Hindlimb muscle (tissue), 1 donor: ENCODE measurements around the gene TNFSF8. TPM values are rescaled to one million over a fixed set of nuclear protein-coding genes. Genes with fewer than 3 reads are reported as not detected.

ENCODE experiments used
- DNase-seq: peaks from one replicate; pipeline ENCODE4 v3.0.0-alpha.2; 2013
- polyA plus RNA-seq: library from polyadenylated mRNA; unstranded; fragments of 120-200 nt; gene quantifications from one replicate; pipeline ENCODE4 v1.2.1, GENCODE V29; 2013; ENCODE audit not compliant: insufficient read length

Gene TNFSF8
- 0.65 TPM for polyA plus RNA-seq

- no peak for DNase-seq
Observed at GRCh38 chr9:114930056-114930812, at the start of gene TNFSF8. Gene TNFSF8 (minus strand): TSS chr9:114930591. CDS start chr9:114930303, 288 bp downstream.

DNA sequence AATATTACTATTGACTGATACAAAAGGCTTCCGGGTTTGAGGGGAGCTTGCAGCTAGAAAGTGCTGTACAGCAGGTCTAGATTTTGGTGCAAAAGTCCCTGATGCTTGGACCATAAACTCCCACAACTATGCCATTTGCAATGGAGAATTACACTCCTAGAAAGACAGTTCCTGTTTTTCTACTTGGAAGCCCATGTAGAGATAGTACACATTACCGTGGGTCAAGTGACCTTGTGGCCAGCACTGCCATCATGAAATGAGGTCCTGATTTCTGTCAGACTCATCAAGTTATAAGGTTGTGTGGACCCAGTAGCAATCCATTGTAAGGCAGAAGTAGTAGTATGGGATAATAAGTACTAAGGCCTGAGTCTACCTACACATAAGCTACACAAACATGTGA is 42.8 kb upstream of the TNFSF8 start:
- DNase-seq = no peak

GRCh38 chr9:114972510-114973136 is 42.2 kb upstream of the TNFSF8 start:
- DNase-seq = no peak

- no peak for DNase-seq
Observed at GRCh38 chr9:114969269-114969668, 38.9 kb upstream of the TNFSF8 start.

DNA sequence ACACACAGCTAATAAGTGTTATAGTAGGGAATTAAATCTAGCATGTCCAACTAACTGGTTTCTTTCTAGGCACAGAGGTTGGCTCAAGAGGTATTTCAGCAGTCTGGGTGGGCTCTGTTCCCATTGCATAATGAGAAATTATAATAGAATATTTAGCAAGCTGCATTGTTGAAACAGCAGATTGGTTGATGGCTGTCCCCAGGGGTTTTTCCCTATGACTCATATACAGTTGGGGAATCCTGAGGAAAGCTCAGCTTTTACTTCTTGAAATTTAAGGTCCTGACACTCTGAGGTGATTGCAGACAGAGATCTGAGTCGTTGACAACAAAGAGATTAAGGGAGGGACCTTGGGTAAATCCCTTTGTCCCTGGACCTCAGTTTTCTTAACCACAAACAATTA is 38.3 kb upstream of the TNFSF8 start:
- no peak for DNase-seq

DNA sequence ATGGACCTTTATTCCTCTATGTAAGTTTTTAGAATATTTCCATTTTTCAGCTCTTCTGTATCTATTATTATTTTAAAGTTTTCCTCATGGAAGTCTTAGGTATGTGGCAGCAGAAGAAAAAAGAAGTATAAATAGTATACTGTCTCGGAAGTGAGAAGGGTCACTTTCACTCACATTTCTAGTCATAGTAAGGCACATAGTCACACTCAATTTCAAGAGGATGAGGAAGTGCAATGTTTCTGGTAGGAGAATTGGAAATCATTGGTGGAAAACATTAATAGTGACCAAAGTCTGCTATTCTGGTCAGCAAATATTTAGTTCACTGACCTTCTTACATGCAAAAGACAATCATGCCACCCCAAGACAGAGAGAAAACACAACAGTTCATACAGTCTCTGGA is 35.2 kb upstream of the TNFSF8 start:
- no peak for DNase-seq

DNA sequence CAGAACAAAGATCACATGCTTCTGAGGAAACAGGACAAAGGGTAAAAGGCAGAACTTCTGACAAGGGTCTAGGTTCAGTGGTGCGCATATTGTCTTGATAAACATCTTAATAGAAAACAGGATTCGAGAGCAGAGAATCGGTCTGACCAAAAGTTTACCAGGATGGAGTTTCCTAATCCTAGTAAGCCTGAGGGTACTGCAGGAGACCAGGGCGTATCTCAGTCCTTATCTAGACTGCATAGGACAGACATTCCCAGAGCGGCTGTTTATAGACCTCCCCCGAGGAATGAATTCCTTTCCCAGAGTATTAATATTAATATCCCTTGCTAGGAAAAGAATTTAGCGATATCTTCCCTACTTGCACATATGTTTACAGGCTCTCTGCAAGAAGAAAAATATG is 32.4 kb upstream of the TNFSF8 start:
- DNase-seq = no peak

DNA sequence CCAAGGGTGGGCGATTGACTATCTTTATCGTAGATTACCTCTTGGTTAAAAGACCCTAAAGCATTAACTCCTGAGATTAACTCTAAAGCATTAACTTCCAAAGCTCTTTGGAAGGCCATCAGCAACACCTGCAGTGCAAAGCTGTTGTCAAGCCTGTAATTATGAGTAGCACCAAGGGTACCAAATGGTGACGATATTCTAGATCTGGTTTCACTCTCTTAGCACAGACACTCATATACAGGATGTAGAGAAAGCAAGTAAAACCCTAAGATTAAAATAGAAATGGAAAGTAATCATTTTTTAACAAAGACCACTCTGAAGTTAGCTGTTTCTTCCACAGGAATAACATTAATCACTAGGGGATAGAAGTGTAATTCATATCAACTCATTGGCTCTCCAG is 29.9 kb upstream of the TNFSF8 start:
- no peak for DNase-seq

GRCh38 chr9:114958844-114959235 is 28.4 kb upstream of the TNFSF8 start:
- DNase-seq = no peak

DNA sequence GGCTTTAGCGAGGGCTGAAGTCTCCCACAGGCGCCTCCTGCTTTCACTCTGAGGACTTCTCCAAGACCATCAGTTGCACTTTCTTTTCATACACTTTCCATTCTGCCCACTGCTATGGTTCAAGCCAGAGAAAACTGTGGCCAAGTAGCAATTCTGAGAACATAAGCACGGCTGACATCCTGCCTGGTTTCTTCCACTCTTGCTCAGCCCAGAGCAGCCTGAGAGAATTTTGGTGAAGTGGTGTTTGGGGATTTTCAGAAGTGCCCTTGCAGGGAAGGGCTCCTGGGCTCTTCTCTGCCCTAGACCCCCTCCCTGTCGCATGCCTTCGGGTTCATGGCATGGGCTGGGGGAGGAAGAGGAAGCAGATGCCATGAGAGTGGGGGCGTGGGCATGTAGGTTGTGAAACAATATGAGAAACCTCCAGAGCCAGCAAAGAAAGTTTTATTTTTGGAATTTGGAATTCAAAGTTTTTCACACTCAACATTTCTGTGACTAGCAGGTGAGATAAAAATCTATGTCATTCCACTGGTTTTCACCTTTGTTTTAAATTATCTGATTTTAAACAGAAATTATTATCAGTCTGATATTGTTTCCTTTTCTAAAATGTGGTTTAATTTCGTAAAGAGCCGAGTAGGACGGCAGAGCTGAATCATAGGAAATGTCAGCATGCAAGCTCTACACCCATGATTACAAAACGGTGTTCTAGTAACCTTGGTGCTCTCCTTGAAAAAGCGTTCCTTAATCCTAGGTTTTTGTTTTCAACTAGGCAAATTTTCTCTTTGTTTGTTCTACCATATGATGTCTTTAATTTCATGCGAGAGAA is 27.8 kb upstream of the TNFSF8 start:
- DNase-seq = no peak

- DNase-seq = no peak
Observed at GRCh38 chr9:114957558-114957957, 27.2 kb upstream of the TNFSF8 start.

GRCh38 chr9:114954956-114955582 is 24.7 kb upstream of the TNFSF8 start:
- no peak for DNase-seq

DNA sequence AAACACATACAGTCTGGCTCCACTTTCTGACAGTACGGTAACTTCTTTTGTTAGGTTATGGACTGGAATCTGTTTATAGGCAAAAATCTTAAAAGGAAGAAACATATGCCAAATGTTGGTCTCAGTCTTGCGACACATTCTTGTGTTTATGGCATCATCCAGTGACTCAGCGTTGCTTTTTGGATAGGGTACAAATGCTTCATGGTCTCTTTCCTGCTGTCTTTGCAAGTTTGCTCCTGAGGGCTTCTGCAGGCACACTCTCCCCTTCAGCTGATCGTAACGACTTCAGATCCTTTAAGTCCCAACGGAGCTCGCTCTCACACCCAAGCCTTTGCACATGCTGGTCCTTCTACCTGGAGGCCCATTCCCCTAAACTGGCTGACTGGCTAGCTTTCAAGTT is 23.6 kb upstream of the TNFSF8 start:
- DNase-seq = no peak

GRCh38 chr9:114953046-114953445 is 22.7 kb upstream of the TNFSF8 start:
- no peak for DNase-seq

- DNase-seq = no peak
Observed at GRCh38 chr9:114950761-114951160, 20.4 kb upstream of the TNFSF8 start.

GRCh38 chr9:114947058-114947457 is 16.7 kb upstream of the TNFSF8 start:
- DNase-seq = no peak

DNA sequence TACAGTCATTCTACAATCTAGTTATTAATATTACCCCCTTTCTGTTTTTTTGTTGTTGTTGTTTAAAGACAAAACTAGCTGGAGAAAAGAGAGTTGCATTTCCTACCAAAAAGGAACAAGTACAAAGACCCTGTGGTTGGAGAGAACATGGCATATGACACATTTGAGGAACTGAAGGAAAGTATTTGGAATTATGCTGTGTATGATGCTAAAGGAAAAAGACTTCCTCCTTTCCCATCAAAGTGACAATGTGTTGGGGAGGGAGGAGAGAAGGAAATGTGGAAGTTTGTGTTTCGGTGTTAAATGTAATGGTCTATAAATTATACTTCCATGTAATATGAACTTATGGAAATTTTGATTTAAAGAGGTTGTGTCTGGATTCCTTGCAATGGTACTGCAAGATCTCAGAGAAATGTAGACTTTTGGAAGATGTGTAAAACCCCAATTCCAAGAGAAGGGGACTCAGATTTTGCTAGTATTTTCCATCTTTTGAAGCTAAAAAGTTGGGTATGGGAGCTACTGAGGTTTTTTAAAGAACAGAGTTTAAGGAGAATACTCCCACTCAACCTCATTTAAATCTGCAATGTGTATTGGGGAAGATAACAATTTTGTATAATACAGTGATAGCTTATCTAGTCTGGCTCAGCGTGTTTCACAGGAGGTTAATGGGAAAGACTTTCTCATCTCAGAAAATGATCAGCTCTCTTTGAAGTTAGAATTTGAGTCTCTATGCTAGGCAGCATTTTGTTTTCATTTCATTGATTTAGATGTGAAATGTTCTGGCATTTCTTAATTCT is 15.4 kb upstream of the TNFSF8 start:
- no peak for DNase-seq

DNA sequence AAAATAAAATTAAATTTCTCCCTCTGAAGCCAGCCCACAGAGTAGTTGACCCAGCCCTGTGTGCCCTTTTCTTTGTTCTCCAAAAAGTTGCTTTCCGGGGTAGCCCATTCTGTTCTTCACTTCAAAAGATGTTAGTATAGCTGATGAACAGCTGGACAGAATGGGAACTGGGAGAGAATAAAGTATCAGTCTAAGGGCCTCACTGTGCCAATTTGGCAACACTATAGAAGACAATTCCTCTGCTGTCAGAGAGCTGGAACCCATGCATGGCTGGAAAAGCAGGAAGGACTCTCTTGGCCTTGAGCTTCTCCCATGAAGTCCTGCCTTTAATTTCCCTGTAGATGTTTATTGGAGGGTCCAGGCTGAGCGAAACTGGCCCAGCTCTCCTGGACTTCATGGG is 11.0 kb upstream of the TNFSF8 start:
- no peak for DNase-seq

DNA sequence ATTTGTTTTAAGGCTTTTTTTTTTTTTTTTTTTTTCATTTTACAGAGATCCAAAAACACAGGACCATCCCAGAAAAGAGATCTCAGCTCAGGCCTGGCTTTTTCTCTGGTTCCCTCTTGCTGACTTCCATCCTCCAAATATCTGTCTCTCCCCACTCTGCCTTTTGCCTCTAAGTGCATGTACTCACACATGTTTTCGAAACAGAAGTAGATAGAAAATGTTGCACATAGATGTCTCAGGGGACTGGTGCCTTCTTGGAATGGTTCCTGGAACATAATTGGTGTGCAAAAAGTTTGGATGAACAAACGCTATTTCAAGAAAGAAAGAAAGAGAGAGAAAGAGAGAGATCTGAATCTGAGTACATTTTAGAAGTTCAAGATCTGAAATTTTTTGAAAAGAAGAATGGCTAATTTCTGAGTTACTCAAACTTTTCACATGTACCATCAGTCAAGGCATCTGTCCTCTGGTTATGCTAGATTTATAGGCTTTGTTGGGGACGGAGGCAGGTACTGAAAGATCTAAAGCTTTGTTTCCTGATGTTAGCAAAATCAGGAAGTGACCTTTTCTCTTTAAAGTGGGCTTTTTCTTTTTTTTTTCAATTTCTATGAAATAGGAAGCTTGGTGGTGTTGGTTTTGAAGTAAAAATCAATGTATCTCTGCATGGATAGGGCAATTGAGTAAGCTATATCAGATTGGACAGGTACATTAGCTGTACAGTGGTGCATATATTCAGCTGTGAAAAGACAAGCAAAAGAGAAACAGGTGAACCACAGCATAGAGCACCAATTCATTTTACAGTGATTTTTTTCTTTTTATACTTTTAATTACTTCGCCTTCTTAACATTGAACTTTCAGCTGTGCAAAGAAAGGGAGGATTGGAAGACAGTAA is 8.5 kb upstream of the TNFSF8 start:
- no peak for DNase-seq

- no peak for DNase-seq
Observed at GRCh38 chr9:114937516-114937915, 7.1 kb upstream of the TNFSF8 start.

DNA sequence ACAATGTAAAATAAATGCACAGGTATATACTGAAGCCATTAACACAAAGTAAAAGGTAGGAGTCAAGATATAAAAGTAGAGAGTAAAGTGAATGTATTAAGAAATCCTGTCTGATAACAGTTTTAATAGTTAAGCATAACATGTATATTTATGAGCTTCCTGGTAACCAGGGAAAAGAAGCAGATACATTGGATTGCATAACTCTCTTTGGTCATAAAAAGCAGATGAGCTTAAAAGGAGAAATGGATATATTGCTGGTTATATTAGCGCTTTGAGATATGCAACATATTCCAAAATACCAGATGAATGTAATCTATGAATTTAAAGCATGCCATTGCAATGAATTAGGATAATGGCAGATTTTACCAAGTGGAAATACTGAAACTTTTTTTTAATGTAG is 6.2 kb upstream of the TNFSF8 start:
- no peak for DNase-seq
